Ammon's horn (tissue), 1 donor: ENCODE data around the gene ADAMTS16.
A peak's percentile ranks its signal among the peaks of the same experiment; 100 is the strongest.

Experiments used
- DNase-seq: peaks from one replicate; pipeline ENCODE4 v3.0.0-alpha.2; 2016; ENCODE audit warnings: low spot score

The ADAMTS16 gene

DNA sequence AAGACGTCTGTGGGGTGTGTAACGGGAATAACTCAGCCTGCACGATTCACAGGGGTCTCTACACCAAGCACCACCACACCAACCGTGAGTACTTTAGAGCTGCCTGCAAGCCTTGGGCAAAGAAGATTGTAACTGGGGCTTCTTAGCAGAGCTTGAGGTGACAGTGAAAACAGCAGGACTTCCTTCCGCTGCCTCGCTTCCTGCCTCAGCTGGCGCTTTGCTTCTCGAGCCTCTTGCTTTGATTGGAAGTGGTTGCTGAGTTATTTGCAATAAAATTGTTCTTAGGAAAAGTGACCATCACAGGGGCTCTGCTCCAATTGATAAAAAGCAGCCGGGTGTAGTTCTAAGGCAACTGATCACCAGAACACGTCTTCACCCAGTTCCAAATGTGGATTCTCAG is 99.1 kb downstream of the ADAMTS16 start:
- DNase-seq: no peak

DNA sequence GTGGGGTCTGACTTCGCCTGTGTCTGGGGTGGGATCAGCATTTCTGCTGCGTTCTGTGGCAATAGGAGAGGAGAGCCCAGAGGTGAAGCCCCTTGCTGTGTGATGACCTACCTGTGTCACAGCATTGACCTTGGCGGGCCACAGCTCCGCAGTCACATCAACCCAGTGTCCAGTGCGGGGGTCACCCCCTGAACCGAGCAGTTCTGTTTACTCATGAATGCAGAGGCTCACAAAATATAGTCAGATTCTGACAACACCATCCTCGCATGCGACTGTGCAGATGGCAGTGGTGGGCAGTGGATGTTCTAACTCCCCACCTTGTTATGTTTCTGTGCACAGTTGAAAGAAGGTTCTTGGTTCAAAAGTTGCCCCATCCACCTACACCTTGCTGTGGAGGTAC is 100.1 kb downstream of the ADAMTS16 start:
- DNase-seq: no peak

DNA sequence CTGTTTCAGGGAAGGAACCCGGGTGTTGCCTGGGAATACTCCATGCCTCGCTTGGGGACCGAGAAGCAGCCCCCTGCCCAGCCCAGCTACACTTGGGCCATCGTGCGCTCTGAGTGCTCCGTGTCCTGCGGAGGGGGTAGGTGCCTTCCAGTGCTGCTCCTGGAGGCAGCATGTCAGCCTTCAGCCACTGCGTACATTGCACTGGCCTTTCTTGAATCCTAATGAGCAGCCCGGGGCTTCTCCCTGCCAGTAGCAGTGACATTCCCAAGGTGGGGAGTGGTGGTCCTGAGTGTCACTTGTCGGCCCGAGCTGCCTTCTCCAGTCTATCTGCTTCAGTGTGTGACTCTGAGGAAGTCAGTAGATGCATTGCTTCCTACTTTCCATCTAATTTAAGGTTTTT is 101.9 kb downstream of the ADAMTS16 start:
- DNase-seq: no peak

DNA sequence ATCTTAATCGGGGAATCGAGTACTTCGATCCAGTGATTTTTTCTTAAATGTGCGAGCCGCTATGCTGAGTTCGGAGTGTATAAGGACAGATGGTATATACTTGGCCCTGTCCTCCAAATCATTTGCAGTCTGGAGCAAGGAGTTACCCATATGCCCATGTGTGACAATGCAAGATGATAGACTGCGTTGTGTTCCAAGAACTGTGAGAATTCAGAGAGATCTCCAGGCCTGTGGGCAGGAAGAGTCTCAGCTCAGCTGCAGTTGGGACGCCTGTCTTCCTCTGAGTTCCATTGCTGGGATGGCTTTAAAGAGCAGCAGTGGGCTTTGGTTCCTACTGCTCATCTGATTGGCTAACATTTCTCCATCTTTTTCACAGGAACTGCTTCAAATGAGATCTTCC is 106.6 kb downstream of the ADAMTS16 start:
- DNase-seq: peak; percentile 30

DNA sequence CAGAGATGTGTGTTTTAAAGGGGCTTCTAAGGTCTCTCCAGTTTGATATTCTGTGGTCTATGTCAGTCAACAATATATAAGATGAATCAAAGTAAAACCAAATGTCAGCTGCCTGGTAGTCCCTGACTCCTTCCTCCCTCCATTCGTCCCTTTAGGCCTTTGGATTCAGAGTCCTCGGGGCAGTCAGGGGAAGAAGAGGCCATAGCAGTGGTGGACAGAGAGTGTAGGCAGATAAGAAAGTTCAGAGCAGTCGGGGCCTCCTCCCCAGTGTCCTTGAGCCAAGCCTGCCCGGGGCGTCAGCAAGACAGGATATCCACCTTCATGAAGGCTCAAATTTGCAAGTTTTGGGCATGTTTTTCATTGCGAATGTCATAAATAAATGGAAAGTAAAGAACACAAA is 110.6 kb downstream of the ADAMTS16 start:
- DNase-seq: no peak

DNA sequence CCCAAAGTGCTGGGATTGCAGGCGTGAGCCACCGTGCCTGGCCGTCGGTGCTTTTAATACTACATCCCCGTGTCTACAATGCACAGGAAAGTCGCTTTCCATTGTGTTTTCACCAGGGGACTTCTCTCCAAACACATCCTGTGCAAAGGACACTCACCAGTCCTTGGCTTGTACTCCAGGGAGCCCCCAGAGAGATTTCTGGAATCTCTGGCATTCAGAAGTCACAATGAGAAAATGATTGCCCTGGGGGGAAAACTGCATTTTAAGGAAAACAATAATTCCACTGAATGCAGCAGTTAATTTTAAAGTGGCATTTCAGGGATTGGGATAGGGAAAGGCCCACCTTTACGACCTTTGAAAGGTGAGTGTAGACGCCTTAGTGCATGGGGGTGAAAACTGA is 112.0 kb downstream of the ADAMTS16 start:
- no peak for DNase-seq

DNA sequence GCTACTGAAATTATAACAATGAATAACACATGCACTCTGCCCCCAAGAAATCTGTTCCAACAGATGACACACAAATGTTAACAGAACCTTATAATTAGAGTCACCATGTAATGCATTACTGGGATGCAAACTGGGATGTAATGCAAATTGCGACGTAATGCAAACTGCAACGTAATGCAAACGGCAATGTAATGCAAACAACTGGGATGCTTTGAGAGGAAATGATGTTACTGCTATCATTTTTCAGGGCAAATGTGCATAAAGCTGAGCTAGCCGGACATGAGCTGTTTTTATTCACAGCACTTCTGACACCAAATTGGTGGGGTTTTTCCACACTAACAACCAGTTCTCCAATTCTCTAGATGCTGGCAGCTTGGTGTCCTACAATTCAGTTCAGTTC is 117.2 kb downstream of the ADAMTS16 start:
- peak; percentile 21 for DNase-seq

DNA sequence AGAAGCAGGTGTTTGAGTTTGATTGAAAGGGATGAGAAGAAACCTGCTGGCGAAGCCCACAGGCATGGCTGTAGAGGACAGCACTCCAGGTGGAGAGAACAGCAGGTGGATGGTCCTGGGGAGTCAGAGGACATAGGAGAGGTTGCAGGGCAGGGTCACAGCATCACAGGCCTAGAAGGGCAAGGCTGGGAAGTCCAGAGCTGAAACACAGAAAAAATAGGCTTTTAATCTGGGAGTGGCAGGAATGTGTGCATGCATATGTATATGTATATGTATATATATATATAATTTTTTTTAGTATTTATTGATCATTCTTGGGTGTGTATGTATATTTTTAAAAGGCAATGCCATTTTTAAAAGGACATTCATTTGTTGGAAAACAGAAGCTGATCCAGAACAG is 118.4 kb downstream of the ADAMTS16 start:
- DNase-seq: no peak

DNA sequence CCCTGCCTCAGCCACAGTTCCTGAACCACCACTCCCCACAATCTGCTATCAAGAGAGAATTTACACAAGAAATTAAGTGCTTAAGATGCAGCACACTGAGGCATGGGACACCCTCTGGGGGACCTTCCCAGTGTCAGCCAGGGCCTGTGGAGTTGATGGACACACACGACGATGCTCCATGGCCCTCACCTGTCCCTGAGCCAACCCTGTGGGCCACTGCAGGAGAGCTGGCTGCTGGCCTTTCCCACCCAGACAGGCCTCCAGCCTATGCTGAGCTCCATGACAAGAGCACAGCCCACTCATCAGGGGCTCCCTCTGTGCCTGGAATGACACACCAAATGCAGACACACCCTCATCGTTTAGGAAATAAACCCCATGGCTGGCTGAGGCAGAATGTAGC is 124.6 kb downstream of the ADAMTS16 start:
- no peak for DNase-seq

DNA sequence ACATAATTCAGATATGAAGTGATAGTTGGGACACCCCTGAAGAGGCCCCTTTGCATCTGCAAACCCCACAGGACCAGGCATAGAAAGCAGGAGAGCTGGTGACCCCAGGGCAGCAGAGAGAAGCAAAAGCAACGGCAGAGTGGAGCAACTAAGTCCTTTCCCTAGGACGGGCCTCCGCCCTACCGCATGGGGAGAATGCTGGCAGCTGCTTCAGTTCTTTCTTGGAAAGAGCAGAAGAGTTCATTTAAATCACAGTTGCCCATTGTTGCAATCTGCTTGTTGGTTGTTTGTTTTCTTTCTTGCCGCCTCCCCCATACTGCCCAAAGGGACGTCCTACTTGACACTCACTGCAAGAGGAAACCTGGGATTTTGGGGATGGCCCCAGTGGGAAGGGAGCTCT is 126.2 kb downstream of the ADAMTS16 start:
- no peak for DNase-seq

DNA sequence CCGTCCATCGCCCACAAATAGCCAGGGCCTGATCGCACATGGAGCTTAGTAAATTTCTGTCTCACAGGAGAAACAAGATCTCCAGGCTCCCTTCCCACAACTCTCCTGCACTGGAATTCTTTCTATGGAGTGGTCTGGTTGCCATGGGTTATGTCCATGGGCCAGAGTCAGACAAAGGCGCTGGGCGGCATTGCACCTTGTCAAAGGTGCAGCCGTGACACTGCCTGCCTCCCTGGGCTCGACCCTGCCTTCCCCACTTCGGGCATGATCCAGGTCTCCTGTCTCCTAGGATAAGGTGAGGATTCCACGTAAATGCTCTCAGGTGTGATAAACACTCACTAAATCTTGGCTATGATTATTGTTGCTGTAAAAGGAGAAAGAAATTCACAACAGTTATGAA is 130.0 kb downstream of the ADAMTS16 start:
- DNase-seq: no peak

DNA sequence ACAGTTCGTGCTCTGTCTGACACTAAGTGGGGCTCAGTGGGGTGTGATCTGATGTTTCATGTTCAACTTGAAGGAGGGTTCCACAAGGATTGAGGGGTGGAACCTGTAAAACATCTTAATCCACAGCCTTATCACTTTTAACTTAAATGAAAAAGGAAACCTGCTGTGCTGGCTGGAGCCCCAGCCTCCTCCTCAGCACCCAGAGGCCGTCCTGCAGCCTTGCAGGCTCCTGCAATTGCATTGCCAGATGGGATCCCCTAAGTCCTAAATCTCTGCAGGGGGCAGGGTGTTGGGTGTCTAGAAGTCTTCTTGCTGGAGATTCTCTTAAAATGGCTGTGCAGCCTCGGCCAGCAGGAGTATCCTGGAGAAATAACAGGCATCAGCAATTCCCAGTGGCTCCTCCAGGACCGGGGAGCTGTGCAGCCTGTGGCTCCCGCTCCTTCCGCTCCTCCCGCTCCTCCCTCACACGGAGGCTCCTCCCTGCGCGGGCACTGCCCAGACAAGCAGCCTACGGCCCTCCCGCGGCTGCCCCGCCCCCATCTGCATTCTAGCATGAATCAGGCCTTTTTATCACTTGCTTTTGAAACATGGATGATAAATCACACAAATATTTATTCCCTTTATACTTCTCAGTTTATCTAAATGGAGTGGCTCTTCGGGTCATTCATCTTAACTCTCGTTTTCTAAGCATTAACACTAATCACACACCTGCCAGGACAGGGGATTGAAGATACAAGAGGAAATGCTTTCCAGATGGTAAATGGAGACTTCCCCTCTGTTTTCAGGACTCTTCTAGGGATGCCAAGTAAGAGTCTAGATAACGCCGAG is 131.0 kb downstream of the ADAMTS16 start:
- peak; percentile 82 for DNase-seq

DNA sequence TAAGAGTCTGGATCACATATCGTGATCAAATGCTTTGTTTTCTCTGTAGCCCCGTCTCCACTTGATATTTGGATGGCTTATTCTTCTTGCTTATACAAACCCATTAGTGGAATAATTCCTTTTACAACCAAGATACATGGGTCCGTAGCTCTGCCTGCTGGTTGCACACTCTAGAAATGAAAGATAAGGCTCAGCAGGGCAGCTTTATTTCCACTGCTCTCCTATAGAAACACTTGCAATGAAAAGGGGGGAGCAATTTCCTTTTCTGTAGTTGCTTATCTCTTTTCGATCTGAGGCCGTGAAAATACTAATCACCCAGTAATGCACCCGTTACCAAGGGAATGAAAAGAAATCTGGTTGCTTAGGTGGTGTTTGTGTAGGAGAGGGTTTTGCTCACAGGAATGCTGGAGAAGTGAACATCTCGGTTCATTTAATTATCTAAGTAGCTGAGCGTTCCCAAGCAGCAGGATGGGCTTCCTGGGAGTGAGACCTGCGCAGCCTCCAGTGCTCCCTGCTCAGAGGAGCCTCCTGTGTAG is 131.7 kb downstream of the ADAMTS16 start:
- DNase-seq: peak; percentile 24

DNA sequence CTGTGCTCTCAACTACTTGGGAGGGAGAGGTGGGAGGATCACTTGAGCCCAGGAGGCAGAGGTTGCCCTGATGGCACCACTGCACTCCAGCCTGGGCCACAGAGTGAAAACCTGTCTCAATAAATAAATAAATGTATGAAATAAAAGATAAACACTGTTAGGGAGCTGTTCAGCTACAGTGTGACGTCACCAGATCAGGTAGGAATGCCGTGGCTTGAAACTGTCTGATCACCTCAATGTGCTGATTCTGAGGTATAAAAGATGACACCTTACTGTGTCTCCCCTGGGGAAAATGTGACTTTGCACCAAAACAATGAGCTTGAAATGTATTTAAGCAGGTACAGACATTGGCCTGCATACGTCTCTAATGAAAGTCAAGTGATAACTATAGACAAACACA is 133.3 kb downstream of the ADAMTS16 start:
- DNase-seq: no peak

DNA sequence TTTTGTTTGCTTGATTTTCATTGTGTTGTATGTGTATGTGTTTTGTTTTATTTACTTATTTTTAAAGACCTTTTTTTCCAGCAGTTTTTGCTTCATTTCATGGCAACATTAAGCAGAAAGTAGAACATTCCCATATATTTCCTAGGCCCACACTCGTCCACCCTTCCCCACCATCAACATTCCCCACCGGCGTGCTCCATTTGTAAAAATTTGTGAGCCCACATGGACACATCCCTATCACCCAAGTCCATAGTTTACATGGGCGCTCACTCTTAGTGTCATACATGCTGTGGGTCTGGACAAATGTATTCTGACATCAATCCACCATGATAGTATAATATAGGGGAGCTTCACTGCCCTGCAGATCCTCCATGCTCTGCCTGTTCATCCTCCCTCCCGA is 133.8 kb downstream of the ADAMTS16 start:
- no peak for DNase-seq

DNA sequence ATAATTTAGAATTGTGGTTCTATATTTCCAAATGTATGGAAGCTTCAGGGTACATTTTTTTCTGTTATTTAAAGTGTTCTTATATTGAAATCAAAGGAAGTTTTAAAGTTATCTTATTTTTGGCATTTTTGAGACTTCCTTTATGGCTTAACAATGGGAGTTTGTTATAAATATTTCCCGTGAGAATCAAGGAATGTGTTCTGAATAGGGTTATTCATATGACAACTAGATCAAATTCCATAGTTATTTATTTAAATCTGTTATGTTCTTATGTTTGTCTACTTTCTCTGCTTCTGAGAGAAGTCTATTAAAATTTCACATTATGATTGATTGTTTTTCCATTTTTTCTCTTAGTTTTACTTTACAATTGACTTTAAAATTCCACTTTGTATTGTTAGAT is 135.1 kb downstream of the ADAMTS16 start:
- no peak for DNase-seq

DNA sequence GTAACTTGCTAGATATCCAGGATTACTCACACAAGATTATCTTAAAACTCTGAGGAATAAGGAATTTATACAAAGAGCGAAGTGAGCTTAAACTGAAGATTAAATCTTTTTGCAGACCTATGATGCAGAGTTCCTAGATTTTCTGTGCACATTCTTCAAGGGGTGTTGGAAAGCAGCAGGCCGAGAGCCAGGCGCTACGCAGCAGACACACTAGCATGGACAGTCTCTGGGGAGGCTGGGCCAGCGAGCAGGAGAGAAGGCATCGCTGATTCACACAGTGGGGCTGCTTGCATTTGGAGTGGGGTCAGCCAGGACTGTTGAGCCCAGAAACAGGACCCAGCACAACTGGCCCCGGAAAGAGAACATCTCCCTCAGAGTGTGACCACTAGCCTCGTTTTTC is 136.3 kb downstream of the ADAMTS16 start:
- DNase-seq: no peak

DNA sequence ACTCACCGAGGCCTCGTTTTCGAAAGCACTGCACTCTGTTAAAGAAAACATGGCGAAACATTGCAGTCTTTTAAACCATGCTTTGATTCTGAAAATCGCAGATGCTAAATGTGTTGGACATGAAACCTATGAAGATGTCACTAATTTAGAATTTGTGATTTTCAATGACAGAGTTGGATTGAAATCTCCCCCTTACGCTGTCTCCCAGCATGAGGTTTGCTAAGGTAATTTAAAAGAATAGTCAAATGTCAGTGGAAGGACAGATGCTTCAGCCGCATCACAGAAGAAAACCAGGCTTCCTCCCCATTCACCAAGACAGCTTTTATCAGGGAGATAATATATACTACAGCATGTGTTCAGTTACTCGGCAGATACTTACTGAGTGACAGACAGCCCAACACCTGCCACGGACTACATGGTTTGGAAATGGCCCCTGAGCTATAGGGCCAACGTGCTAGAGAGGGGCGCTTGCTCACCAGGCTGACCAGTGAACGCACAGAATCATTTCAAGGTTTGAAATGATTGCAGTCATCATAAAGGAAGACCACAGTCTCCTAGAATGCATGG is 136.9 kb downstream of the ADAMTS16 start:
- no peak for DNase-seq

DNA sequence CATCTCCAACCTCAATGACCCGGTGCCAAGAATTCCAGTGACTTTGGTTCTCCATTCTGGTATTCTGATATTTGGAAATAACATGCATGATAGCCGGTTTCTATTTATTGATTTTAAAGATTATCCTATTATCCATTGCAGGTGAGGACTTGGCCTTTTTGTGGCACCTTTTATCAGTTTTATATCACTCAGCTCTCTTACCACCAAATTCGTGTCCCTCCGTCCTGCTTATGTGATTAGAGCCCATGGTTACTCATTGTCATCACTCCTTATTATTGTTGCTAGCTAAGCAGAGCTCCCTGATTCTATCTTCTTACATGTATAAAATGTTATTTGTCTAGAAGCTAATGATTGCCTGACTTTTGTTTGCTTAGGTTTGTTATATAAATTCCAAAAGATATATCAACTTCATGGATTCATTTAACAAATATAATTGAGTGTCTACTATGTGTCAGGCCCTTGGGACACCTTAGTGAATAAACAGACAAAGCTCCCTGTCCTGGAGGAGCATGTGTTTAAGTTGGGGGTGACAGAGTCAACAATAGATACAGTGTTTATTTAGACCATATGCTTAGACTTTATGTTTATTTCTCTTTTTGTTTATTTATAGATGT is 138.2 kb downstream of the ADAMTS16 start:
- no peak for DNase-seq

DNA sequence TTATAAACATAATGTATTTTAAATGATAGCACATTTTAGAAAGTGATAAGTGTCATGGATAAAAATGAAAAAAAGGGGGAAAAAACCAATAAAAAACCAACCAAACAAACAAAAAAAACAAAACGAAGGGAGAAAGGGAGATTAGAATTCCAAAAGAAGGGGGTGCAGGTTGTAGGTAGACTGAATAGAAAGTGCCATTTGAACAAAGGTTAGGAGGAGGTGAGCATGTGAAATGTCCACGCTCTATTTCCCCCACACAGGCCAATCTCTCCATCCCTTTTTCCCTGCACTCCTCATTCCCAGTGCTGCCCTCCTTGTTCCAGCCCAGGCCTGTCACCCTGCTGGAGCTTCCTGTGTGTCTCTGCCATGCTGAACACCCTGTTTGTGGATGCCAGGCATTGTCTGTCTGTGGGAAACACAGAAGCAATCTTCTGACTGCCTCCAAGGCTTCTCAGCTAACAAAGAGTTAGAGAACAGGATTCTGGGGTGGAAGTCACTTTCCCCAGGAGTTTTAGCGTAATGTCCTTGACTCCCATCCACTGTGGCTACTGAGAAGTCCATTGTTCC is 138.8 kb downstream of the ADAMTS16 start:
- no peak for DNase-seq

DNA sequence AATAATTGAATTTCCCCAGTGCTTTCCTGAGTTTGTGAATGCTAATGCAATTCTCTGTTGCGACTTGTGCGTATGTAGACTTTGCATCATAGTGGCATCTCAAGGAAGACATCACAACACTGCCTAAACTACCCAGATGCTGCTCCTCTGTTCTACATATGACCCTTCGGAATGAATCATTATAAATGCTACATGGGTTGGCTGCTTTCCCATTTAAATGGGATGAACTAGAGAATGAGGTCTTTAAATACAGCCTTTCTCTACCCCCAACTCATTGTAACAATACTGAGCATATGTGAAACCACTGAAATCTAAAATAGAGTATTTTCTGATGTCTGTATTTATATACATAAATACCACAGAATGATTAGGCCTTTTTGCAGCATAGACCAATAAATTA is 145.8 kb downstream of the ADAMTS16 start:
- DNase-seq: no peak

DNA sequence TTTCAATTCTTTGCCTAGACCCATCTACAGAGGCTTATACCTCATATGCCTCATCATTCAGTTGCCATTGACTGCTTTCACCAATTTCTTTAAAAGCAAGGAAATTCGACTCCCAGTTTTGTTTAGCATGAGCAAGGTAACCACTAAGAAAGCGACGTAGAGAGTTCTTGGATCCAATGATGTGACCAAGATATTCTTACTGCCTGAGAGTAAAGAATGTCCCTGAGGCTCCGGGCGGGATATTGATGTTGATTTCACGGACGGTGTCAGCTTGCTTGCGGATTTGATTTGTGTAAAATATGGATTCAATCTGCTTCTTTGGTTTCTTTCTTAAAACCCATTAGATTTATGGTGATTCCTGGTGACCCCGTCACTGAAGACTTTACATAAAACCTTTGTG is 147.3 kb downstream of the ADAMTS16 start:
- DNase-seq: no peak

DNA sequence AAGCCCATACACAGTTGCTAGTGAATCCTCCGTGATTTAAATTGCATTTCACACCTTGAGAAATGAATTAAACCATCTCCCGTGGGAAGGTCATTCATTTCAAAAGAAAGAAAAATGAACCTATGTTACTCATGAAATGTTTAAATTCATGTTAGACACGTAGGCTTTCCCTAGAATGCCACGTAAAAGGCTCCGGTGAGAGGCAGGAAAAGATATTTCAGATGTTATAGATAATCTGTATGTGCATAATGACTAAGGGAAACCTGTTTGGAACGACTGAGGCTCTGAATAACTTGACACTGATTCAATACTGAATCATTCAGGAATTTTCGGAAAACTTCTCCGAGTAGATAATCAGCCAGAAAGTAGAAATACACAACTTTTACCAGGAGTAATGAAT is 148.1 kb downstream of the ADAMTS16 start:
- DNase-seq: no peak
